ENCODE measurements around the gene TEX101. TPM values are rescaled to one million over a fixed set of nuclear protein-coding genes. Genes with fewer than 3 reads are reported as not detected.
"Not testable (repeated sequence)": the region's sequence is repeated elsewhere in the genome, so short reads cannot be mapped to it uniquely, and the experiment has no call there.

The TEX101 gene
- not detected in 2 replicates for total RNA-seq

- no peak for TF ChIP-seq CTCF (conservative IDR thresholded peaks at IDR 0.05; ENCODE audit: low read depth, low read length)
- DNase-seq (ENCODE audit: low read depth): no peak
- H3K4me3 ChIP-seq (ENCODE audit: low read depth, low read length): no peak within 1 kb of the TSS
Observed at GRCh38 chr19:43414554-43414953, at the start of gene TEX101. Gene TEX101, plus strand, starts transcription at chr19:43414890. Its CDS starts 1,030 bp downstream, at chr19:43415920.

GRCh38 chr19:43365677-43366076 lies 49.0 kb upstream of the TEX101 start:
- H3K4me3 ChIP-seq (ENCODE audit: low read depth, low read length); DNase-seq (ENCODE audit: low read depth): not testable (repeated sequence)

- DNase-seq (ENCODE audit: low read depth): no peak
- no peak for TF ChIP-seq CTCF (conservative IDR thresholded peaks at IDR 0.05; ENCODE audit: low read depth, low read length)
- no peak overlapping the region for H3K4me3 ChIP-seq (ENCODE audit: low read depth, low read length)
Observed at GRCh38 chr19:43367822-43368221, 46.9 kb upstream of the TEX101 start.

- not testable (repeated sequence) for DNase-seq (ENCODE audit: low read depth)
Observed at GRCh38 chr19:43368897-43369296, 45.8 kb upstream of the TEX101 start.

GRCh38 chr19:43371909-43372308 lies 42.8 kb upstream of the TEX101 start:
- DNase-seq (ENCODE audit: low read depth): no peak
- TF ChIP-seq CTCF (conservative IDR thresholded peaks at IDR 0.05; ENCODE audit: low read depth, low read length): no peak
- H3K4me3 ChIP-seq (ENCODE audit: low read depth, low read length): no peak overlapping the region

More at GRCh38 chr19:43368897-43369296, 45.8 kb upstream of the TEX101 start:
- not testable (repeated sequence) for H3K4me3 ChIP-seq (ENCODE audit: low read depth, low read length)

GRCh38 chr19:43372462-43372861 lies 42.2 kb upstream of the TEX101 start:
- DNase-seq (ENCODE audit: low read depth): no peak
- no peak for TF ChIP-seq CTCF (conservative IDR thresholded peaks at IDR 0.05; ENCODE audit: low read depth, low read length)
- no peak overlapping the region for H3K4me3 ChIP-seq (ENCODE audit: low read depth, low read length)

GRCh38 chr19:43377624-43378023 lies 37.1 kb upstream of the TEX101 start:
- not testable (repeated sequence) for DNase-seq (ENCODE audit: low read depth); H3K4me3 ChIP-seq (ENCODE audit: low read depth, low read length)

GRCh38 chr19:43380008-43380407 lies 34.7 kb upstream of the TEX101 start:
- DNase-seq (ENCODE audit: low read depth): no peak
- TF ChIP-seq CTCF (conservative IDR thresholded peaks at IDR 0.05; ENCODE audit: low read depth, low read length): no peak
- H3K4me3 ChIP-seq (ENCODE audit: low read depth, low read length): no peak overlapping the region

- H3K4me3 ChIP-seq (ENCODE audit: low read depth, low read length): no peak overlapping the region
- TF ChIP-seq CTCF (conservative IDR thresholded peaks at IDR 0.05; ENCODE audit: low read depth, low read length): no peak
- DNase-seq (ENCODE audit: low read depth): no peak
Observed at GRCh38 chr19:43380771-43381386, 33.8 kb upstream of the TEX101 start.

- not testable (repeated sequence) for DNase-seq (ENCODE audit: low read depth); H3K4me3 ChIP-seq (ENCODE audit: low read depth, low read length)
Observed at GRCh38 chr19:43382586-43383216, 32.0 kb upstream of the TEX101 start.

GRCh38 chr19:43383254-43383653 lies 31.4 kb upstream of the TEX101 start:
- H3K4me3 ChIP-seq (ENCODE audit: low read depth, low read length); DNase-seq (ENCODE audit: low read depth): not testable (repeated sequence)

GRCh38 chr19:43383759-43384158 lies 30.9 kb upstream of the TEX101 start:
- not testable (repeated sequence) for H3K4me3 ChIP-seq (ENCODE audit: low read depth, low read length); DNase-seq (ENCODE audit: low read depth)

Data from epithelial cell of proximal tubule (primary cell).